D721Med (cell line): ENCODE data around the gene EPB41L2.

ENCODE experiments used
- DNase-seq: peaks from one replicate; pipeline ENCODE4 v3.0.0; 2011; ENCODE audit warnings: low spot score; ENCODE audit not compliant: insufficient read length
- FAIRE-seq: peaks from 2 replicates; lab custom pipeline; 2011; peaks lifted over from hg19 to GRCh38; lab: Jason Lieb, UNC
- TF ChIP-seq, protein P1 (sequence below): IDR thresholded peaks from 2 replicates; pipeline ENCODE4 v1.5.1; 2012; ENCODE audit warnings: mild to moderate bottlenecking, control low read depth; ENCODE audit not compliant: insufficient read depth; ENCODE audit errors: missing control alignments

The EPB41L2 gene

DNA sequence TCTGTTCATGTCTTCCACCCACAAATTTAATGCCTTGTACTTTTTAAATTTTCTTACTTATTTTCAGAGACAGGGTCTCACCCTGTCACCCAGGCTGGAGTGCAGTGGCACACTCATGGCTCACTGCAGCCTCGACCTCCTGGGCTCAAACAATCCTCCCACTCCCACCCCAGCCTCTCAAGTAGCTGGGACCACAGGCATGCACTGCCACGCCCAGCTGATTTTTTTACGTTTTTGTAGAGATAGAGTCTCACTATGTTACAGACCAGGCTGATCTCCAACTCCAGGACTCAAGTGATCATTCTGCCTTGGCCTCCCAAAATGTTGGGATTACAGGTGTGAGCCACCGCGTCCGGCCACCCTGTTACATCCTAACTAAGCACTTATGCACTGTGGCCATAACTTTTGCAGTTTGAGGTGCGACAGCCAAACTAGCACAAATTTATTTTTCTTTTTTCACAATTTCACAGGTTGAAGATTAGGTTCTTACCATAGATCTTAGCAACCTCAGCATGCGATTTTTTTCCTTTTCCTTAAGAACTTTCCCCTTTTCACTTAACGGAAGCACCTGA lies 92.1 kb downstream of the EPB41L2 start:
- TF ChIP-seq, protein P1, sequence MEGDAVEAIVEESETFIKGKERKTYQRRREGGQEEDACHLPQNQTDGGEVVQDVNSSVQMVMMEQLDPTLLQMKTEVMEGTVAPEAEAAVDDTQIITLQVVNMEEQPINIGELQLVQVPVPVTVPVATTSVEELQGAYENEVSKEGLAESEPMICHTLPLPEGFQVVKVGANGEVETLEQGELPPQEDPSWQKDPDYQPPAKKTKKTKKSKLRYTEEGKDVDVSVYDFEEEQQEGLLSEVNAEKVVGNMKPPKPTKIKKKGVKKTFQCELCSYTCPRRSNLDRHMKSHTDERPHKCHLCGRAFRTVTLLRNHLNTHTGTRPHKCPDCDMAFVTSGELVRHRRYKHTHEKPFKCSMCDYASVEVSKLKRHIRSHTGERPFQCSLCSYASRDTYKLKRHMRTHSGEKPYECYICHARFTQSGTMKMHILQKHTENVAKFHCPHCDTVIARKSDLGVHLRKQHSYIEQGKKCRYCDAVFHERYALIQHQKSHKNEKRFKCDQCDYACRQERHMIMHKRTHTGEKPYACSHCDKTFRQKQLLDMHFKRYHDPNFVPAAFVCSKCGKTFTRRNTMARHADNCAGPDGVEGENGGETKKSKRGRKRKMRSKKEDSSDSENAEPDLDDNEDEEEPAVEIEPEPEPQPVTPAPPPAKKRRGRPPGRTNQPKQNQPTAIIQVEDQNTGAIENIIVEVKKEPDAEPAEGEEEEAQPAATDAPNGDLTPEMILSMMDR = no peak
- no peak for FAIRE-seq
- DNase-seq = no peak

GRCh38 chr6:130969791-130970491 lies 93.1 kb downstream of the EPB41L2 start:
- no peak for FAIRE-seq
- TF ChIP-seq, protein P1 = no peak
- DNase-seq = no peak

DNA sequence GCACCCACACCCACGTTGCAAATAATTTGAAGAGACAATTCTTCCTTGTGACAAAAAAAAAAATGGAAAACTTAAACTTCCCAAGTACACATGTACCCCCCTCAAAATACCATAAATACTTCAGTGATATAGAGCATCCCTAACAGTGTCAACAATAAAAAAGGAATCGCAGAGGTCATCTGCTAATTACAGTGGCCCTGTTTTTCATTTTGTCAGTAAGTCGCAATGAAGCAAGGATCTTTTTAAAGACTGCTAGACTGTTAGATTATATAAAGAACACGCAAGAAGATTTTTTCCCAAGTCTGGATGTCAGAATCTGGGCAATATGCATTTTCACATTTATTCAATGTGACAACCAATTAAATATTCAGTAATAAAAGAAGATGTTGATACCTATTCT lies 93.9 kb downstream of the EPB41L2 start:
- DNase-seq = no peak
- no peak for FAIRE-seq
- TF ChIP-seq, protein P1 = no peak

- no peak for FAIRE-seq
- TF ChIP-seq, protein P1 = no peak
- no peak for DNase-seq
Measured at GRCh38 chr6:130968476-130968875, 94.6 kb downstream of the EPB41L2 start.

- DNase-seq (no peak), FAIRE-seq (peak; percentile 53)
- TF ChIP-seq, protein P1 = no peak
Measured at GRCh38 chr6:130967502-130968445, 95.3 kb downstream of the EPB41L2 start.

GRCh38 chr6:130966344-130966980 lies 96.6 kb downstream of the EPB41L2 start:
- TF ChIP-seq, protein P1 = no peak
- DNase-seq = no peak
- peak; percentile 25 for FAIRE-seq
